GM18508 (cell line): ENCODE results near the gene SIGLEC8.
"Not testable (repeated sequence)": the region's sequence is repeated elsewhere in the genome, so short reads cannot be mapped to it uniquely, and the experiment has no call there.

Experiments
- ATAC-seq: cut with Tn5 transposase; IDR thresholded peaks from one replicate; pipeline ENCODE4 v1.9.1; 2021; ENCODE audit warnings: moderate number of reproducible peaks; ENCODE audit not compliant: insufficient read depth, unreplicated experiment

The SIGLEC8 gene

GRCh38 chr19:51476164-51476563, 17.9 kb upstream of the SIGLEC8 start:
- ATAC-seq = no peak

DNA sequence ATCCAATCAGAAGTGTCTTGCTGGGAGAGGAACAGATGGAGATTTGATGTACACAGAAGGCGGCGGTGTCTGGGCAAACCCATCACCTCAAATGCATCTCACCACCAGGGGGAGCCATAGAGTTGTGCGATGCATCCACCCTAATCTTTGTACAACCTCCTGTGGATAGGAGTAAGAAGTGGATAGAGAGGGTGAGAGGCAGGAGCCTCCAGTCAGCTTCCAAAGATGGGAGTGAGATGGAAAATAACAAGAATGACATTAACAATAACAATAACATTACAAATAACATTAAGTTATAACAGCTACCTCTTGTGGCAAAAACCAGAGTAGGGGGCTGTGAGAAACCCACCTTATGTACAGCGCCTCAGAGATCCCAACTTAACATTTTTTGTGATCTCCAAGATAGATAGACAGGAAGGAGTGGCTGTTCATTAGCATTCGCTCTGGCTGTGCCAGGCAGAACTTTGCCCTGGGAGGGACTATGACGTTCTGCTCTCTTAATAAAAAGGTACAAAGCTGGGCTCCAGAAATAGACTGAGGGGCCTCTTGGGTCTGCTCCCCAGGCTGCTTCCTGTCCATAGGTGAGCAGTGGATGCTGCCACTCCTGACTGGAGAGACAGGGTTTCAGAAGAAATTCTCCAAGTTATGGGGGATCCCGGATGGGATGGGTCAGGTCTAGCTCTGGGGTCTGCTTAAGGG, 14.9 kb upstream of the SIGLEC8 start:
- no peak for ATAC-seq

GRCh38 chr19:51472607-51473006, 14.4 kb upstream of the SIGLEC8 start:
- ATAC-seq = no peak

- no peak for ATAC-seq
Observed at GRCh38 chr19:51471527-51471926, 13.3 kb upstream of the SIGLEC8 start.

GRCh38 chr19:51470966-51471365, 12.7 kb upstream of the SIGLEC8 start:
- no peak for ATAC-seq

GRCh38 chr19:51469629-51470028, 11.4 kb upstream of the SIGLEC8 start:
- no peak for ATAC-seq

DNA sequence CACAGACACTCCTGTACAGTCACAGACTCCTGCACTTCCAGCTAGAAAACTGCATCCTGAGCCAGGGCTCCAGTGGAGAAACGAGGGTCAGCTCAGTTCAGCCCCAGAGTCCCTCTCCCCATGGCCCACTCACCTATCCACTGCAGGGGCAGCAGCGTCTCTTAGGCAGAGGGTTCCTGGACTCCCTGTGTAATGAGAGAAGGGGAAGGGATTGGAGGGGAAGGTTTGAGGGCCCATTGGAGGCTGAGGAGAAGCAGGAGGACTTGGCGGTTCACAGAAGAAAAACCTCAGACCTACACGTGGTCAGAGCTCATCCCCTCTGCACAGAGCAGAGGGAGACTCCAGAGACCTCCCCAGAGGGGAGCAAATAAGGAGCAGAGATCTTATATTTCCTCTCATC, 10.9 kb upstream of the SIGLEC8 start:
- ATAC-seq = no peak

DNA sequence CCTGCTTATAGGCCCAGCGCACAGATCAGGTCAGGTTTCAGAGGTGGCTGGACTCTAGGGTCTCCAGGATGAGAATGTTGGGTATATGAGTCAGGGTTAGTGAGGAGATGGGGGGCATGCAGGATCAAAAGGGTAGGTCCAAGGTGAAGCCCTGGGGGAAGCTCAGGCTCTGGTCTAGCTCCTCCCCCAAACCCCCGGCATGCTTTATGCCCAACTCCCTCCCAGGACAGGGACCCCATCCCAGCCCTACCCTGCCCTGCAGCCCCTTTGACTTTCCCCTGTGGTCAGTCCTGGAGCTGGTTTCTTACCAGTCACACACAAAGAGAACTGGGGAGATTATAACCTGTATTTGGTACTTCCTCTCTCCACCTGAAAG, 10.3 kb upstream of the SIGLEC8 start:
- ATAC-seq = no peak

- ATAC-seq = no peak
Observed at GRCh38 chr19:51467864-51468544, 9.8 kb upstream of the SIGLEC8 start.

DNA sequence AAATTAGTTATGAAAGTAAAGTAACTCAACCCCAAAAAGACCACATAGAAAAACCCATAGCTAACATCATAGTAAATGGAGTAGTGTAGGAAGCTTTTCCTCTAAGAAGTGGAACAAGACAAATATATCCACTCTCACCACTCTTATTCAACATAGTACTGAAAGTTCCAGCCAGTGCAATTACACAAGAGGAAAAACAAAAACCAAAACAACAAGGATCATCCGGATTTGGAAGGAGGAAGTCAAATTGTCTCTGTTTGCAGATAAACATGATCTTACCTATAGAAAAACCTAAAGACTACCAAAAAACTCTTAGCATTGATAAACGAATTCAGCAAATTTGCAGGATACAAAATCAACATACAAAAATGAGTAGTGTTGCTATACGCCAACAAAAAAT, 8.5 kb upstream of the SIGLEC8 start:
- ATAC-seq = no peak

GRCh38 chr19:51463976-51464581, 5.8 kb upstream of the SIGLEC8 start:
- ATAC-seq = not testable (repeated sequence)

DNA sequence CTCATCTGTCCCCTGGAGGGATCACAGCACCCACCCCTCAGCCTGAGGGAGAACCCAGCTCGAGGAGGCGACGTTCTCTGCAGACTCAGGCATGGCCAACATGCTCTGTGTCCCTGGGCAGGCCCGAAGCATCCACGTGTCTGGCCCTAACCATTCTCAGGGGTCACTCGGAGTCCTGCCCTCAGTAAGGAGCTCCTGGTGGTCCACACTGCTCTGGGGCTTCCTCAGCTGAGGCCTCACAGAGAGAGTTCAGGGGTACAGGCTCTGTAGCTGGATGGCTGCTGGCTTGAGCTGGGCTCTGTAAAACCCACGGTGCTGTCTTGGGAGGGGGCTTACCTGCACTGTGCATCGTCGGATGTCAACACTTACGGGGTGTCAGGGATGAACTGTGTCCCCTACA, 4.4 kb upstream of the SIGLEC8 start:
- ATAC-seq = no peak

DNA sequence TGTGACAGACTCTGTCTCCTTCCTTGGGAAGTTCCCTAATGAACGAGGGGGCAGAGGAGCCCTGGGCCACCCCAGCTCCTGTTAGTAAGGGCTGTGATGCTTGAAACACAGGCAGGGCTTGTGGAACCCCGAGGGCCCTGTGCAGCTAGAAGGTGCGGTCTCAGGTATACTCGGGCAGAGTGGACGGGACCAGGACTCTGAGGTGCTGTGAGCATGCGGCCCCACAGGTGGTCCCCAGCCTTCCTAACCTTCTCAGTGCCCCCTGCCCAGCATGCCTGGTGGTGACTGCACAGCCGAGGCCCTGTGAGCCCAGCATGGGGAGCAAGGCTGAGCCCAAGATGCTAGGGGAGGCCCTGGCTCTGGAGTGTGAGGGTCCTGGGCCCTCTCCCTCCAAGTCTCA, 4.0 kb upstream of the SIGLEC8 start:
- no peak for ATAC-seq

DNA sequence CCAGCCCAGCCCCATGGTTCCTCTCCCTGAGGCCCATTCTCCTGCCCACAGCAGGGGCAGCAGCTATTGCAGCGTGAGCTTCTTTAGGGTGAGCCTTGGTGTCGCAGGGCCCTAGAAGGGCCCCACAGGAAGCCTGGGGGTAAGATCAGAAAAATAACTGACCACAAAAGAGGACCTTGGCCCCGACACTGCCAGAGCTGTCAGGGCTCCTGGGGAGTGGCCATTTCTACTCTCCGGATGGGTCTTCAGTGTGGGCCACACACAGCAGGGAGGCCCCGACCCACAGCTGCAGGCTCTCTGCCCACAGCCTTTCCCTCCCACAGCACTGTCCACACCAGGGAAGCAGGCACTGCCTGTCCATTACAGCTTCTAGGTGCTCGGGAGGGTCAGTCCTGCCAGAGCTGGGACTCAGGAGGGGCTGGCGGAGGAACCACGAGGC, 3.5 kb upstream of the SIGLEC8 start:
- ATAC-seq = no peak

DNA sequence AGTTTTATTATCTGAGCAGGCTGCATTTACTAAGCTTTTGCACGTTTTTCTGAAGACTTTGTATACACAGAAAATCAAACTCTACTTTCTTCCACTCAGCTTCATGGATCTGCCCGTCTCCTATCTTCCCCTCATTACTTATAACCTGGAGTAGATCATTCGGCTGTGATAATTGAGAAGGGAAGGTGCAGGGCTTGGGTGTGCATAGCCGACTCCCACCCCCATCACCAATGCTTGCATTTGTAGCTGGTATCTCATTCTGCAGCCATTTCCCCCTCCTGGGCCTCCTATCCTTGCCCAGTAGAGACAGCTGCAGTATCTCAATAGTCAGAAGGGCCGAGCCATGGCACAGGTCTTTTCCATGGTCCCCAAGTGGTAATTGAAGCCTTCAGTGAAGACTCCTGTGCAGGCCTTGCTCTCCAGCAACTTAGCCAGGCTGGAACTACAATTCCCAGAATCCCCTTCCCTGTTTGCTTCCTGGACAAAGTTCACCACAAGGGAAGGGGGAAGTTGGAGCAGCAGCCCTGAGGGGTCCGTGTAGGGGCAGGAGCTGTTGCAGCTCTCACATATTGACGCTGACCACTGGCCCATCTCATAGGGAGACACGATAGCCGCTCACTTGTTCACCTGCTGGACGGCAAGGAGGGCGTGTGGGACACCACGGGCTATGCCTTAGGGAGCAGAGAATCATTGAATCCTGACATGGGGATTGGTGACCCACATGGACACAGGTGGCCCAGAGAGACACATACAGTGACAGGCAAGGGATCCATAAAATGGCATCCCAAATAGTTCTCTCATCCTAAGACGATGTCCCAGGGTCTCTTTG, 2.1 kb upstream of the SIGLEC8 start:
- ATAC-seq = no peak

DNA sequence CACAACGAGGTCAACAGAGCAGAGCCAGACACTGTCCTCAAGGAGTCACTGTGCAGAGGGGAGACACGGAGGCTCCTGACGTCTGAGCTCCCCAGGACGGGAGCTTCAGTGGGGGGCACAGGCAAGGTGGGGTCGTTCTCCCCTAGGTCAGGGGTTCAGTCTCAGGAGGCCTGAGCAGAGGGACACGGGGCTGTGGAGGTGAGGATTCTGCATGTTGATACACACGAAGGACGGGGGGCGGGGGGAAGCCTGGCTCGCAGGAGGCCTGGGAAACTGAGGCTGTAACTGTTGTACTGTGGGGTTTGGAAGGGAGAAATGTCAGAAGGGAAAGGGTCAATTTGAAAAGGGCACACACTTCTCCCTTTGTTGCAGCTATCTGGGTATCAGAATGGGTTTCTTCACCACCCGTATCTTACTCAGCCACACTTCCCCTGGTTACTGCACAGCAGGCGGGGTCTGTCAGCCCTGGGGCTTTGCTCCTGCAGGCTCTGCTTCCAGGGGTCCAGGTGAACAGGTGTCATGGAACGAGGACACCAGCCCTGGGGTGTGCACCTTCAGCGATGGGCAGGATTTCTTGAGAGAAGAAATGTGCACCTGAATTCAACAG, 748 bp upstream of the SIGLEC8 start:
- ATAC-seq = no peak

- no peak for ATAC-seq
Observed at GRCh38 chr19:51457351-51458013, 772 bp downstream of the SIGLEC8 start.

GRCh38 chr19:51456541-51457290, 1.5 kb downstream of the SIGLEC8 start:
- no peak for ATAC-seq

DNA sequence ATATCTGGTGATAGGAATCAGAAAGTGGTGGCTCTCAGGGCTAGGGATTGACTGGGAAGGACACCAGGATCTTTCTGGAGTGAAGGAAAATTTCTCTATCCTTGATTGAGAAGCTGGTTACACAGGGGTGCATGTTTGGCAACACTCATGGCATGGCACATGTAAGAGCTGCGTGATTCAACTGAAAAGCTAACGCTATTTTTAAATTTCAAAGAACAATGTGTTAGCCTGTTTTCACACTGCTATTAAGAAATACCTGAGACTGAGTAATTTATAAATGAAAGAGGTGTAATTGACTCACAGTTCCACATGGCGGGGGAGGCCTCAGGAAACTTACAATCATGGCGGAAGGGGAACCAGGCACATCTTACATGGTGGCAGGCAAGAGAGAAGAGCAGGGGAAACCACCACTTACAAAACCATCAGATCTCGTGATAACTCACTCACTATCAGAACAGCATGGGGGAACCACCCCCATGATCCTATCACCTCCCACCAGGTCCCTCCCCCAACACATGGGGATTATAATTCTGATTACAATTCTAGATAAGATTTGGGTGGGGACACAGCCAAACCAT, 7.4 kb downstream of the SIGLEC8 start:
- ATAC-seq = no peak
